GM18498 (cell line): ENCODE data around the gene GCFC2.
A peak's percentile ranks its signal among the peaks of the same experiment; 100 is the strongest.
"Not testable (repeated sequence)": the region's sequence is repeated elsewhere in the genome, so short reads cannot be mapped to it uniquely, and the experiment has no call there.

Experiments
- ATAC-seq: cut with Tn5 transposase; IDR thresholded peaks from one replicate; pipeline ENCODE4 v1.9.1; 2021; ENCODE audit warnings: mild to moderate bottlenecking, moderate library complexity; ENCODE audit not compliant: unreplicated experiment

The GCFC2 gene

GRCh38 chr2:75710577-75711253, at the start of gene GCFC2:
Gene GCFC2, minus strand, starts transcription at chr2:75710915. Its CDS starts 60 bp downstream, at chr2:75710855.
- peak; percentile 97 for ATAC-seq

- no peak for ATAC-seq
These were observed 42.1 kb upstream of the GCFC2 start for GRCh38 chr2:75752828-75753227.

GRCh38 chr2:75751824-75752468, 41.2 kb upstream of the GCFC2 start:
- ATAC-seq = no peak

GRCh38 chr2:75751360-75751759, 40.6 kb upstream of the GCFC2 start:
- peak; percentile 71 for ATAC-seq

GRCh38 chr2:75737961-75738360, 27.2 kb upstream of the GCFC2 start:
- no peak for ATAC-seq

- ATAC-seq = no peak
These were observed 25.6 kb upstream of the GCFC2 start for GRCh38 chr2:75736276-75736675.

GRCh38 chr2:75729861-75730260, 19.1 kb upstream of the GCFC2 start:
- ATAC-seq = no peak

GRCh38 chr2:75728614-75729419, 18.1 kb upstream of the GCFC2 start:
- ATAC-seq = no peak

GRCh38 chr2:75722687-75723086, 12.0 kb upstream of the GCFC2 start:
- no peak for ATAC-seq

GRCh38 chr2:75720525-75720924, 9.8 kb upstream of the GCFC2 start:
- no peak for ATAC-seq

GRCh38 chr2:75719616-75720015, 8.9 kb upstream of the GCFC2 start:
- ATAC-seq = no peak

- ATAC-seq = no peak
These were observed 5.7 kb upstream of the GCFC2 start for GRCh38 chr2:75716406-75716805.

GRCh38 chr2:75711590-75711989, 875 bp upstream of the GCFC2 start:
- not testable (repeated sequence) for ATAC-seq

- no peak for ATAC-seq
These were observed 517 bp downstream of the GCFC2 start for GRCh38 chr2:75710220-75710576.

GRCh38 chr2:75709297-75709696, 1.4 kb downstream of the GCFC2 start:
- ATAC-seq = no peak

GRCh38 chr2:75707901-75708300, 2.8 kb downstream of the GCFC2 start:
- no peak for ATAC-seq

GRCh38 chr2:75705921-75706320, 4.8 kb downstream of the GCFC2 start:
- ATAC-seq = no peak

- no peak for ATAC-seq
These were observed 7.0 kb downstream of the GCFC2 start for GRCh38 chr2:75703589-75704287.

- no peak for ATAC-seq
These were observed 8.1 kb downstream of the GCFC2 start for GRCh38 chr2:75702593-75702992.

- no peak for ATAC-seq
These were observed 11.8 kb downstream of the GCFC2 start for GRCh38 chr2:75698918-75699317.

- ATAC-seq = no peak
These were observed 22.5 kb downstream of the GCFC2 start for GRCh38 chr2:75688196-75688595.
